Transverse colon (tissue), 4 donors: ENCODE measurements around the gene CMC2. TPM values are rescaled to one million over a fixed set of nuclear protein-coding genes. Genes with fewer than 3 reads are reported as not detected.

ENCODE experiments used
- DNase-seq: peaks from one replicate; pipeline ENCODE4 v3.0.0-alpha.2; 2019
- H3K27ac ChIP-seq, 4 donors: fragments of 200-600 bp; sonication (generic); 2 replicates each; pipeline ENCODE4 v1.5.1; 2016 to 2018; ENCODE audit warnings: inconsistent platforms in 4 of 4
- H3K27me3 ChIP-seq: fragments of 200-600 bp; sonication (generic); 2 replicates; pipeline ENCODE4 v1.5.1; 2017; ENCODE audit warnings: inconsistent platforms
- H3K36me3 ChIP-seq, 4 donors: fragments of 200-600 bp; sonication (generic); 2 replicates each; pipeline ENCODE4 v1.5.1; 2017 to 2019; ENCODE audit warnings: inconsistent platforms in 4 of 4
- H3K4me1 ChIP-seq, 4 donors: fragments of 200-600 bp; sonication (generic); 2 replicates each; pipeline ENCODE4 v1.5.1; 2017 to 2020; ENCODE audit warnings: inconsistent platforms in 4 of 4
- H3K4me3 ChIP-seq, 4 donors: fragments of 200-600 bp; sonication (generic); 1 replicate in 1 of 4; 2 replicates in 3 of 4; pipeline versions ENCODE4 v1.5.1 to v1.6.1; 2017 to 2019; ENCODE audit warnings: inconsistent platforms in 4 of 4
- H3K9me3 ChIP-seq, 2 donors: fragments of 200-600 bp; sonication (generic); 2 replicates each; pipeline ENCODE4 v1.5.1; 2017 to 2019; ENCODE audit warnings: inconsistent platforms in 2 of 2
- CTCF ChIP-seq, 5 experiments: fragments of 200-600 bp in 3 of 5; fragments of 450-650 bp in 2 of 5; sonication (generic) in 3 of 5; IDR thresholded peaks; 1 replicate in 2 of 5; 2 replicates in 3 of 5; pipeline ENCODE4 v1.5.1; 2016 to 2017; ENCODE audit warnings: antibody characterized with exemption in 5 of 5, inconsistent platforms in 3 of 5, mild to moderate bottlenecking in 2 of 5, moderate library complexity in 1 of 5
- EP300 ChIP-seq: sonication (generic); formaldehyde crosslinking; IDR thresholded peaks from one replicate; pipeline ENCODE4 v1.6.1; 2017; ENCODE audit warnings: antibody characterized with exemption, low read depth
- POLR2A ChIP-seq: fragments of 450-650 bp; IDR thresholded peaks from one replicate; pipeline ENCODE4 v1.6.1; 2016; ENCODE audit warnings: antibody characterized with exemption, mild to moderate bottlenecking, moderate library complexity
- POLR2AphosphoS5 ChIP-seq, 3 donors: sonication (generic); formaldehyde crosslinking; IDR thresholded peaks; one replicate each; pipeline ENCODE4 v1.6.1; 2016; ENCODE audit warnings: antibody characterized with exemption in 3 of 3
- WGBS, 2 donors: methylation state at CpG; one replicate each; pipeline ENCODE4 v1.1.5; 2018; ENCODE audit warnings: low coverage in 1 of 2; 5-methylcytosine and 5-hydroxymethylcytosine counted together
- in situ Hi-C, 4 donors: fragments of 200-750 bp; cut with MboI; loops; one replicate each; pipeline versions ENCODE4 v1.15.0 to v1.15.1; 2017; ENCODE audit warnings: low sequenced_read_pairs in 3 of 4, low pct_ligation_motif_present in 1 of 4, low pct_unique_long_range_greater_than_20kb in 1 of 4
- intact Hi-C: fragments of 100-400 bp; cut with DNase I; formaldehyde crosslinking; loops from one replicate; pipeline ENCODE4 v1.15.1; 2023; ENCODE audit warnings: low total_unique reads
- total RNA-seq, 4 donors: library from RNA; depleted of rRNA; stranded (reverse); fragments of >200 nt; gene quantifications; one replicate each; pipeline ENCODE4 v1.1.0, GENCODE V29; 2016

CMC2 gene
- total RNA-seq, 4 donors from 2014 or later = 2.8 to 42.9 (median 29.8) TPM

- no peaks in the 10 kb centered on the region for H3K9me3 ChIP-seq
- H3K36me3 ChIP-seq = no peaks in the 10 kb centered on the region
- in situ Hi-C loops (loop anchor here in 1 of 4 donors (25.0 kb wide), 1 partner anchor 309 kb away; the partner anchor contains the start of gene GAN), intact Hi-C loops (loop anchor here (10.0 kb wide), 2 partner anchors 92 to 1238 kb away; partner anchors contain the start of gene GCSH)
- DNase-seq = no peak
- TF ChIP-seq CTCF (IDR thresholded peaks at IDR 0.05) (no peak), POLR2A (no peak)
- no peak overlapping the region for H3K27ac ChIP-seq
- H3K4me1 ChIP-seq = peaks cover 4 to 26% (median 19%) of the 10 kb centered on the region in 4 donors
- H3K4me3 ChIP-seq = no peak overlapping the region
- WGBS, 2 donors = 78 to 91% methylated on average over 4 of the region's 4 CpGs
- H3K27me3 ChIP-seq = no peaks in the 10 kb centered on the region
These were observed 3.6 kb downstream of the CMC2 start for GRCh38 chr16:81003064-81003463.

- TF ChIP-seq POLR2AphosphoS5 (IDR thresholded peaks at IDR 0.05) (no peak), CTCF (IDR thresholded peaks at IDR 0.05) (no peak), EP300 (no peak), POLR2A (no peak)
- Histone ChIP-seq H3K27ac (no peak overlapping the region), H3K36me3 (no peaks in the 10 kb centered on the region), H3K4me3 (no peak overlapping the region), H3K9me3 (no peaks in the 10 kb centered on the region), H3K27me3 (no peaks in the 10 kb centered on the region), H3K4me1 (peaks cover 7 to 39% (median 31%) of the 10 kb centered on the region in 4 donors)
- WGBS, 2 donors = 52 to 57% methylated on average over 5 of the region's 5 CpGs
- no peak for DNase-seq
- in situ Hi-C loops = loop anchor here in 1 of 4 donors (25.0 kb wide), 1 partner anchor 311 kb away; the partner anchor contains the start of gene GAN
- intact Hi-C loops = loop anchor here (10.0 kb wide), 2 partner anchors 93 to 1237 kb away; partner anchors contain the start of gene GCSH
These were observed 5.4 kb downstream of the CMC2 start for GRCh38 chr16:81001330-81001729.

GRCh38 chr16:81000873-81001272 lies 5.8 kb downstream of the CMC2 start:
- in situ Hi-C loops = loop anchor here in 1 of 4 donors (25.0 kb wide), 1 partner anchor 311 kb away; the partner anchor contains the start of gene GAN
- 91 to 98% methylated on average over 3 of the region's 3 CpGs for WGBS, 2 donors

More at GRCh38 chr16:81000873-81001272, 5.8 kb downstream of the CMC2 start:
- intact Hi-C loops = loop anchor here (10.0 kb wide), 2 partner anchors 94 to 1236 kb away; partner anchors contain the start of gene GCSH
- H3K4me1 ChIP-seq = peaks cover 7 to 43% (median 32%) of the 10 kb centered on the region in 4 donors
- DNase-seq = no peak
- H3K27ac ChIP-seq = no peak overlapping the region
- no peaks in the 10 kb centered on the region for H3K27me3 ChIP-seq
- no peak overlapping the region for H3K4me3 ChIP-seq
- TF ChIP-seq POLR2A (no peak), CTCF (IDR thresholded peaks at IDR 0.05) (no peak), EP300 (no peak), POLR2AphosphoS5 (IDR thresholded peaks at IDR 0.05) (no peak)
- no peaks in the 10 kb centered on the region for H3K36me3 ChIP-seq
- H3K9me3 ChIP-seq = no peaks in the 10 kb centered on the region
